Hematopoietic multipotent progenitor cell treated with erythropoietin and hydrocortisone succinate and interleukin-3 and kit ligand, for 4 days (in vitro differentiated cells): ENCODE results near the gene AKAP9.
"Not testable (repeated sequence)": the region's sequence is repeated elsewhere in the genome, so short reads cannot be mapped to it uniquely, and the experiment has no call there.

Experiments used
- DNase-seq: peaks from one replicate; pipeline ENCODE4 v3.0.0-alpha.2; 2015

AKAP9 gene

GRCh38 chr7:92020636-92021035 is 80.0 kb downstream of the AKAP9 start:
- no peak for DNase-seq

DNA sequence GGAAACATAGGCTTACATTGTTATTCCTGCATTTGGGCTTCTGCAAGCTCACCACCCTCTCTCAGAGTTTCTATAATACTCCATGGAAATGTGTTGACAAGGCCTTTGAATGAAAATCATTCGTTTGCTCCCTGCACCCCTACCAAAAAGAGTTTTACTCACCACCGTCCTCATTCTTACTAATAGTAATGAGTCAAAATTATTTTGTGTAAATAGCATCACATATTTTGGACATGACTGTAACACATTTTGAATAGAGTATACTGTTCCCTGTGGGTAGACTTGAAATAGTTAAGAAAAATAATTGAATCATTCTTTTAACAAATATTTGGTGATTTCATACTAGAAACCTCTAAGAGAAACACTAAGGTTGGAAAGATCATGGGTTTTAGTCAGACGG is 84.6 kb downstream of the AKAP9 start:
- no peak for DNase-seq

DNA sequence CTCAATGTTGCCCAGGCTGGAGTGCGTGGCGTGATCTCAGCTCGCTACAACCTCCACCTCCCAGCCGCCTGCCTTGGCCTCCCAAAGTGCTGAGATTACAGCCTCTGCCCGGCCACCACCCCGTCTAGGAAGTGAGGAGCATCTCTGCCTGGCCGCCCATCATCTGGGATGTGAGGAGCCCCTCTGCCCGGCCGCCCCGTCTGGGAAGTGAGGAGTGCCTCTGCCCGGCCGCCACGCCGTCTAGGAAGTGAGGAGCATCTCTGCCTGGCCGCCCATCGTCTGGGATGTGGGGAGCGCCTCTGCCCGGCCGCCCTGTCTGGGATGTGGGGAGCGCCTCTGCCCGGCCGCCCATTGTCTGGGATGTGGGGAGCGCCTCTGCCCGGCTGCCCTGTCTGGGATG is 86.0 kb downstream of the AKAP9 start:
- not testable (repeated sequence) for DNase-seq

DNA sequence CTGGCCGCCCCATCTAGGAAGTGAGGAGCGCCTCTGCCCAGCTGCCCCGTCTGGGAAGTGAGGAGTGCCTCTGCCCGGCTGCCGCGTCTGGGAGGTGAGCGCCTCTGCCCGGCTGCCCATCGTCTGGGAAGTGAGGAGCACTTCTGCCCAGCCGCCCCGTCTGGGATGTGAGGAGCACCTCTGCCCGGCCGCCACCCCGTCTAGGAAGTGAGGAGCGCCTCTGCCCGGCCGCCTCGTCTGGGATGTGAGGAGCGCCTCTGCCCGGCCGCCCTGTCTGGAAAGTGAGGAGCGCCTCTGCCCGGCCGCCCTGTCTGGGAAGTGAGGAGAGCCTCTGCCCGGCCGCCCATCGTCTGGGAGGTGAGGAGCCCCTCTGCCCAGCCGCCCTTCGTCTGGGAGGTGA is 86.5 kb downstream of the AKAP9 start:
- DNase-seq: not testable (repeated sequence)

GRCh38 chr7:92028226-92028625 is 87.6 kb downstream of the AKAP9 start:
- no peak for DNase-seq

DNA sequence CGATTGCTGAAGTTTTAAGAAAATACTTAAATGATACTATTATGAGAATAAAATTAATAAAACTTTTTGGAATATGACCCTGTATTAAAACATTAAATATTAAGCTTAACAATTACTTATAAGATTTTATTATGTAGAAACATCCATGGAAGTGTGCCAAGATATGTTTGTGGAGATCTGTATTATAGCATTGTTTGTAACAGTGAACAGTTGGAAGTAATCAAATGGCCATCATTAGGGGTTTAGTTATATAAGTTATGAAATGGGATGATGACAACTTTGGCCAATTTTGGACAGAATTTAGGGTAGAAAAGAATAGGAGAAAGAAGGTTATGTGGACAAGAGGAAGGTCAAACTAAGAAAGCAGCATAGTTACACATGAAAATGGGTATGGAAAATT is 88.0 kb downstream of the AKAP9 start:
- no peak for DNase-seq

DNA sequence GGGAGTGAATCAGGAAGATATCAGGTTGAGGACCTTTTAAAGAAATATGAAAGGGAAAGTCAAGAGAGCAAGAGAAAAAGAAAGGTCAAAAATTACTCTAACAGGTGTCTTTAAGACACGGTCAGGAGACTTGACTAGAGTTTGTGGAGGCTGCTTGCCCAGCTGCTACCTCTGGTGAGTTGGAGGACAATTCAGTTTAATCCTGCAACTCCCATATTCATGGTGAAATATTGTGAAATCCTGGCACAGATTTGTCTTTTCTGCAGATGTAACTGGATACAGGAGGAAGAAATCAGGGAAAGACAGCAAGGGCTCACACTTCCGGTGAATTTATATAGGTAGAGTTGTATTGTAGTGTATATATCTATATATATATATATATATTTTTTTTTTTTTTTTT is 93.5 kb downstream of the AKAP9 start:
- DNase-seq: no peak

- no peak for DNase-seq
Measured at GRCh38 chr7:92035576-92035975, 94.9 kb downstream of the AKAP9 start.

DNA sequence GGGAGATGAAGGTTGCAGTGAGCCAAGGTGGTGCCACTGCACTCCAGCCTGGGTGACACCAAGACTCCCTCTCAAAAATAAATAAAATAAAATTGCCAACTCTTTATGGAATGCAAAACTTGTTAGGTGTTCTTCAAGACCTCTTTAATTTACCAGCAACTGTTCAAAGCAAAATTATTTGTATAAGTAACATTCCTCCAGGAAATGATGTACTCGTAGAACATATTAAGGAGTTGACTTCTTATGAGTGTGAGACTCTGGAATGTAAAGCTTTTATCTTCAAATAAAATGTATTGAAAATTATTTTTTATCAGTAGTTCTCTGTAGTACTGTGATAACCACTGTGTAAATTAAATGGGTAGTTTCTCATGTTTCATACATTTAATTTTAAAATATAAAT is 99.2 kb downstream of the AKAP9 start:
- DNase-seq: no peak

DNA sequence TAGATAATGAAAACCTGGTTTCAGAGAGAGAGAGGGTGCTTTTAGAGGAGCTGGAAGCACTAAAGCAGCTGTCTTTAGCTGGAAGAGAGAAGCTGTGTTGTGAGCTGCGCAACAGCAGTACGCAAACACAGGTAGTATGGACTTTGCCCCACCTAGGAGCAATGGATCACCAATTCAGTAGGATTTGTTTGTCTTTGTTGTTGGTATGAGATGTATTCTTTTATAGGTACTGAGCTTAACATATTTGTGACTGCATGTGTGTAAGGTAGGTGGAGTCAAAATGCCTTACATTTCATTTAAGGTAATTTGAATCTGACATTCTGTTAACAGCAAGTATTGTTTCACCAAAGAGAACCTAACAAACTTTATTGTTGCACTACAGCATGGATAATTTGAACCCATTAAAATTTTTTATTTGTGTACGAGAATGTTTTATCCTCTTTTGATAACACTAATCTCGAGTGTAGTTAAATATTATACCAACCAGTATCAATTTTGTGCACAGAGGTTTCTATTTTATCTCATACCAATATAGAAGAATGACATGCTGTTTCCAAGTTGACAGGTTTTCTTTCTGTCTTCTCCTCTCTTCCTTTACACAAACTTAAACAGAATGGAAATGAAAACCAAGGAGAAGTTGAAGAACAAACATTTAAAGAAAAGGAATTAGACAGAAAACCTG is 101.5 kb downstream of the AKAP9 start:
- no peak for DNase-seq

GRCh38 chr7:92043098-92043497 is 102.4 kb downstream of the AKAP9 start:
- no peak for DNase-seq

DNA sequence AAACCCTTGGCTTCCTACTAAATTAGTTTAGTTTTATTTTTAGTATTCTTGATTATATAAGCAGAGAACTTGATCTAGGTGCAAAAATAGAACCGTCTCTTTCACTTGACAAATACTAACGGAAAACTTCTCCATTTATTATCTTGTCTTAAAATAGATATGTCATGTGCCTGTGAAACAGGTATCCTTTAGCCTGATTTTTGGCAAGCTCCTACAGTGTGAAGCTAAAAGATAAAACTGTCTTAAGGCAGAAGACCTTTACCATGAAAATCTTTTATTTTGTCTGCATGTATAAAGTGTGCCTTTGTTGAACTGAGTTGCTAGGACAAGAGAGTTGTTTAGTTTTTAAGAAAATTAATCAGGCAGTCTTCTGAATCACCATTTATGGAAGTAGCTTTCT is 103.0 kb downstream of the AKAP9 start:
- DNase-seq: peak; percentile 10

DNA sequence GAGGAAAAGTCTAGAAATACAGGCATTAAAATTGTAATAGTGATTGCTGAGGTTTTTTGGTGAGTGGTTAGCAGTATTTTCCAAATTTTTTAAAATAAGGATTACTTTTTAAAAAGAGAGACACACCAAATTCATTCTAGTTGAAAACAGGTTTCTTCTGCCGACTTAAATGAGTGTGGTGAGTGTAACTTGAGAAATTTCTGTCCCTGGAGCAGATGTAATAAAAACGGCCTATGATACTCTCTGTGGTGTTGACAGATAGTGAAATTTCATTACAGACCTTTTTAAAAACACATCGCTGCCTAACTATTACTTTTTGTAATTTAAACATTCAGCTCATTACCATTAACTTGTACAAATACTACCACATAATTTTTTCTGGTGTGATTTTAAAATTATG is 103.5 kb downstream of the AKAP9 start:
- DNase-seq: no peak

DNA sequence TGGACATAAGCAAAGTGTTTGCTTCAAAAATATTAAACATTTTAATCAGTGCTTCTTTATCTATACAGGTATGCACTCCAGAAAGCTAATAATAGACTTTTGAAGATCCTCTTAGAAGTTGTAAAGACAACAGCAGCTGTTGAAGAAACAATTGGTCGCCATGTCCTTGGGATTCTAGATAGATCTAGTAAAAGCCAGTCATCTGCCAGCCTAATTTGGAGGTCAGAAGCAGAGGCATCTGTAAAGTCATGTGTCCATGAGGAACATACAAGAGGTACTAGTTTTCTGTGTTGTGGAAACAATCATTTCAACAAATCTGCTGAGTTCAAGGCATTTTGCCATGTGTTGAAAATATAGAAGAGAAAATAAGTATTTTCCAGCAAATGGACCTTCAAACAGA is 104.3 kb downstream of the AKAP9 start:
- no peak for DNase-seq

DNA sequence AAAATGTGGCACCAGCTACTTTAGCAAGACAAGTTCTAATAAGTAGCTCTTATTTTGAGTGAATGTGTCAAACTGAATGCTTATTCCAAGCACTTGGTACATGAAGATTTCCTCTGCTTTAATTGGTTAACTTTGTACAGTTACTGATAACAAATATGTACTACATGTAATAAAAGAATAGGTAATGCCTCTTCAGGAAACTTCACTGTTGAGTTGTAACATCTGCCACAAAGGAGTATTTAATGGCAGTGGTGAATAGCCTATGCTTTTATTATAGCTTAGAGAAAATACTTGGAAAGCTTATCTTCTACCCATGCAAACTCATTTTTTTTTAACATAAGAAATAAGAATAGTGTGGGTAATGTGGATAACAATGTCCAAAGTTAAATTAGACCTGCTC is 111.0 kb downstream of the AKAP9 start:
- no peak for DNase-seq

GRCh38 chr7:92052159-92052558 is 111.5 kb downstream of the AKAP9 start:
- no peak for DNase-seq

- DNase-seq: peak; percentile 23
Measured at GRCh38 chr7:92052684-92053083, 112.0 kb downstream of the AKAP9 start.

- no peak for DNase-seq
Measured at GRCh38 chr7:92053312-92053711, 112.7 kb downstream of the AKAP9 start.

- DNase-seq: no peak
Measured at GRCh38 chr7:92056286-92056685, 115.6 kb downstream of the AKAP9 start.

GRCh38 chr7:92057375-92057774 is 116.7 kb downstream of the AKAP9 start:
- peak; percentile 9 for DNase-seq

- DNase-seq: peak; percentile 55
Measured at GRCh38 chr7:92058040-92058439, 117.4 kb downstream of the AKAP9 start.

DNA sequence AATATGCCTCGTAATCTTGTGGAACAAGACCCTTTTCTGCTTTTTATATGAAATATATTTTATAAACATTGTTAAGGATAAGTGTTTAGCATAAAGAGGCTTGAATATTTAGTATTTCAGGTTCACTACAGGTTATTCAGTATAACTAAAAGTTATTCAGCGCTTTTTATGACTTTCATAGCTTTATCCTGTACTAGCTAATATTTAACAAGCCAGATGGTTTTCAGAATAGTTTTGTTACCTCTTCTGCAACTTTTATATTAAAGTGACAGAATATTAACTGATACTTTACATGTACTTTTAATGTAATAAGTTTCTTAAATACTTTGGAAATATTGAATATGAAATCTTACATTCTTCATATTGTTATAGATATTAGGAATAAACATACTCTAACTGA is 118.2 kb downstream of the AKAP9 start:
- DNase-seq: no peak

- no peak for DNase-seq
Measured at GRCh38 chr7:92061154-92061553, 120.5 kb downstream of the AKAP9 start.

DNA sequence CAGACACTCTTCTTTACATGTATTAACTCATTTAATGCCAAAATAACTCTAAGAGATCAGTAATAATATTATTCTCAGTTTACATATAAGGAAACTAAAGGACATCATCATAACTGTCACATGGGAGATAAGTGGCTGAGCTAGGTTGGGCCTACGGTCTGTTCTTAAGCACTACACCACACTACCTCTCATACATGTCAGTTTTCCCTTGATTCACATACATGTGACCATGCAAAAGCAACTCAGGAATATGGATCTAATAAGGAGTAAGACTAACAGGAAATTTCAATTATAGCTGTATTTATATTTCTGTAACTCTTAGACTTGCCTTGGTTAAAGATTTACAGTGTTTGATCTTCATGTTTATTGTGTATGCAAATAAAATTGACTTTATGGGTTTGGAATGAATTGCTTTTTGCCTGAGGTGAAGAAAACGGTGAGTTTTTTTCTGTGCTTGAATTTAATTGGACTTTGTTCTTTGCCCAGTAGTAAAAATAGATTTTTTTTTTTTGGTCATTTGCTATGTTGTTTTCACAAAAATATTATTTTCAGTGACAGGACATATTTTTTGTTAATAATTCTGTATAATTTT is 123.9 kb downstream of the AKAP9 start:
- no peak for DNase-seq

DNA sequence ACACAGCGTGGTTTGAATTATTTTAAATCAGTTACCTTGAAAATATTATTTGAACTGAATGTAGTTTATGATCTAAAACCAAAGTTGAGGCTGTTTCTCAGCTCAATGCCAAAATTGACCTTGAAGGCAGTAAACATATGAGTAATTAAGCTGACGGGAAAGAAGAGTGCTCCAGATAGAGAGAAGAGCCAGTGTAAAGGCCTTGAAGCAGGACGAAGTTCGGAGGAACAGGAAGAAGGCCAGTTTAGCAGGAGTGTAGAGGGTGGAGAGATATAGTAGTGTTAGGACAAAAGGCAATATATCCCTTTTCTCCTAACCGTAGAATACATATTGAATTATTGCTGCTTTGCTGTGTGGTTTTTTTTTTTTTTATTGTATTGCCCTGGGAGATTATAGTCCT is 130.4 kb downstream of the AKAP9 start:
- no peak for DNase-seq
